ENCODE measurements around the gene ELL.

GRCh38 chr19:18457483-18458331 lies 64.2 kb downstream of the ELL start:
- TF ChIP-seq CTCF (IDR thresholded peaks at IDR 0.05) (no peak), POLR2AphosphoS5 (IDR thresholded peaks at IDR 0.05) (no peak)
